Measurements from ENCODE around the gene C1orf141.
"Not testable (repeated sequence)": the region's sequence is repeated elsewhere in the genome, so short reads cannot be mapped to it uniquely, and the experiment has no call there.

C1orf141 gene

GRCh38 chr1:67084765-67085318, 49.9 kb downstream of the C1orf141 start:
- no peak for DNase-seq

GRCh38 chr1:67078291-67078690, 56.5 kb downstream of the C1orf141 start:
- no peak for DNase-seq

DNA sequence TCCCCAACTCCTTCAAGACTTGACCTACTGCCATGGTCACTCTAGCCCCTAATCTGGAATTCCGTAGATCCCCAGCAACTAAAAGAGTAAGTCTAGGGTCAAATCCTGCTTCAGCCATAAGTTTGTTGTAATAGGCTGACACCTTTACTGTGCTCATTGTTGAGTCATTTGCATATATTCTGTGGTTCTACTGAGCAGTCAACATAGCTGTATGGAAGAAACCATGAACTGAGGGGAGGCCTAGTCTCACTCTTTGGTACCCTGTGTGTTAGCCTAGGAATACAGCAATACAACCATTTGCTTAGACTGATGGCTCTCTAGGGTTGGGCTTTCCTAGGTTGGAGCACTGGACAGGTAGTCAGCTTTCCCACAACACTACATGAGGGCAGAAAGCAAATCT, 57.2 kb downstream of the C1orf141 start:
- DNase-seq = no peak

- no peak for DNase-seq
Observed at GRCh38 chr1:67072749-67073148, 62.0 kb downstream of the C1orf141 start.

GRCh38 chr1:67067655-67068054, 67.1 kb downstream of the C1orf141 start:
- DNase-seq = not testable (repeated sequence)

DNA sequence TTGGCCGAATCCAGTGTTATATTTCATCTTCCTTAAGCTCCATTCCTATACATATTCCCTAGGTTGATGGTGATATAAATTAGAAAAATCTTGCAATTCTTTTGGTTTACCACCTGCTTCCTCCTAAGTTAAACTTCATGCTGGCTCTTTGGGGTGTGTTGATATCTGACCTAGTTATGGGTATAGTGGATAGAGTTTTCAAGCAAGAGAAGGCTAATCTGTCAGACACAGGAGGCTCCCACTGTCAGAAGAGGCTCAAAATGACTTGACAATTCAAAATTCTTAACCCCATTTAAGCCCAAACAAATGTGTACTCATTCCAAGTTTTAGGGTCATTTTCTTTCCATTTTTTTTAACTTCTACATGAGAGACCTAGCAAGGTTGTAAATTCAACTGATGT, 72.4 kb downstream of the C1orf141 start:
- no peak for DNase-seq

DNA sequence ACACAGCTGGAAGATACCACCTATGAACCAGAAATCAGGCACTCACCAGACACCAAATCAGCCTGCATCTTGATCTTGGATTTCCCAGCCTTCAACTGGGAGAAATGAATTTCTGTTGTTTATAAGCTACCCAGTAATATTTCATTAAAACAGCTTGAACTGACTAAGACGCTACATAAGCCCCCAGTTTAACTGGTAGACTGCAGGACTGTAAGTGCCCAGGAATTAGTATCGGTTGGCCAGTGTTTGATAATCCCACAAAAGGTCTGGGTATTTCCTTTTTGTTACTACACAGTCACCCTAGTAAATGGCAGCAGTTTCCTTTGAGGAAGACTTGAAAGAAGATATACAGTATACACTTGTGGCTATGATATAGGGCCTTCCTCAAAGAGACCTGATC, 73.5 kb downstream of the C1orf141 start:
- no peak for DNase-seq

- DNase-seq = no peak
Observed at GRCh38 chr1:67060811-67061218, 74.0 kb downstream of the C1orf141 start.

DNA sequence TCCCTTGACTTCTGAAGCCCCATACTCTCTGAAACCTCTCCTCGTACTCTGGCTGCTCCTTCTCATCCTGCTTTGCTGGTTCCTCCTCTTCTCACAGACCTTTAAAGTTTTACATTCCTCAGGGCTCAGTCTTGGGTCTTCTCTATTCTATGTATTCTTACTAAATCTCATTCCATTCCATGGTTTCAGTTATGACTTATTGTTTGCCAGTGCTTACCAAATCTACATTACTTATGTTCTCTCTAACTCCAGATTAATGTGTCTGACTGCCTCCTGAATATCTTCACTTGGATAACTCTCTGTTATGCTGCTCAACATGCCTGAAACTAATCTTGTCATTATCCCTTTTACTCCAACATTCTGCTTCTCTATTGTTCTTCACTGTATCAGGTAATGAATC, 75.4 kb downstream of the C1orf141 start:
- no peak for DNase-seq

GRCh38 chr1:67058761-67059160, 76.0 kb downstream of the C1orf141 start:
- no peak for DNase-seq

- no peak for DNase-seq
Observed at GRCh38 chr1:67058242-67058641, 76.5 kb downstream of the C1orf141 start.

GRCh38 chr1:67053785-67054772, 80.7 kb downstream of the C1orf141 start, which contains the start of gene SLC35D1:
Gene SLC35D1, minus strand, starts transcription at chr1:67054148. Its CDS starts 135 bp downstream, at chr1:67054013.
- DNase-seq = no peak

GRCh38 chr1:67053535-67053784, 81.3 kb downstream of the C1orf141 start:
- DNase-seq = no peak

GRCh38 chr1:67052741-67053534, 81.8 kb downstream of the C1orf141 start:
- no peak for DNase-seq

DNA sequence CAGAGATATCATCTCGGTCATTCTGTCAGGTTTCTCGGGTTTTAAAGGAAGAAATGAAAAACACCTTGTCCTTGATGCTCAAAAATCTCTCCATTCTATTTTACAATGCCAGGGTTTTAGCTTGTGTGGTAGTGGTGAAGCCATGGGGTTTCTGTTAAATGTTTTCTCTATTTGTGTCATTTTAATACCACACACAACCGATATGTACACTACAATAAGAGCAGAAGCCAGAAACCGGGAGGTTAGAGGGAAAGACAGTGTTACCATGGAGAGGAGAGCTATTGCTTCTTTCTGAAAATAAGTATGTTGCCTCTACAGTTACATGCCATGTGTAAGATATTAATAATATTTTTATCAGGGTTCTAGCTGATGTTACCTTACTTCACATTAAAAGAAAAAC, 83.6 kb downstream of the C1orf141 start:
- DNase-seq = no peak

- no peak for DNase-seq
Observed at GRCh38 chr1:67044631-67045270, 90.0 kb downstream of the C1orf141 start.

DNA sequence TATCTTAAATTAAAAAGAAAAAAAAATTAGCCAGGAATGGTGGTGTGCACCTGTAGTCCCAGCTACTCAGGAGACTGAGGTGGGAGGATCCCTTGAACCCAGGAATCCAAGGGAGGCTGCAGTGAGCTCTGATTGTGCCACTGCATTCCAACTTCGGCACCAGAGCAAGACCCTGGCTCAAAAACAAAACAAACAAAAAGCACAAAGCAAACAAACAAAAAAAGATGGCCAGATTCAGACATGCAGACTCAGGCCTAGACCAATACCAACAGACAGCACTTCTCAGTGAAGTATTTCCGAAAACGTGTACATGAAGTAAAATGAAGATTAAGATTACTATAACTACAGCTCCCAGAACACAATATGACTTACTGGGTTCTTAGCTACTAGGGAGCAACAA, 91.4 kb downstream of the C1orf141 start:
- no peak for DNase-seq

Measured in NCI-H187 treated with DMSO at 0.1 percent for 48 hours (cell line).